IPS DF 4.7 (cell line): ENCODE results near the gene ZEB1.
"Not testable (repeated sequence)": the region's sequence is repeated elsewhere in the genome, so short reads cannot be mapped to it uniquely, and the experiment has no call there.

Experiments used
- DNase-seq: peaks from one replicate; pipeline ENCODE4 v3.0.0-alpha.2; 2013; ENCODE audit warnings: low spot score; ENCODE audit errors: extremely low read depth

ZEB1 gene

GRCh38 chr10:31366703-31367102, 47.7 kb downstream of the ZEB1 start:
- no peak for DNase-seq

DNA sequence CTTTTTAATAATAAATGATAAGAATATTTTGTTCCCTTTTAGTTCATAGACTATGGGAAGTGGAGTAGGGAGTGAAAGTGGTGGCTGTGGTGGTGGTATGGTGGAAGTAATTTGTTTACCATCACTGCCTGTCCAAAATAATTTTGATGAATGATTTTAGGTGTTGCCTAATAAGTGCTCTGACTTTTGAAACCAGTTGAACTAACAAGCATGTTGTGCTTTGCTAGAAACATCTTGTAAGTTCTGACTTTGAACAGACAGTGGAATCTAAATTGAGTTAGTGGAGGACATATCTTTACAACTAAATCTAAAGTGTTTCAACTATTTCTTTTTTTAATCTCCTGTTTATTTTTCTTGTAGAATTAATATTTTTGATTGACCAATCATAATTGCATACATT, 49.7 kb downstream of the ZEB1 start:
- DNase-seq: no peak

GRCh38 chr10:31372439-31372838, 53.4 kb downstream of the ZEB1 start:
- no peak for DNase-seq

DNA sequence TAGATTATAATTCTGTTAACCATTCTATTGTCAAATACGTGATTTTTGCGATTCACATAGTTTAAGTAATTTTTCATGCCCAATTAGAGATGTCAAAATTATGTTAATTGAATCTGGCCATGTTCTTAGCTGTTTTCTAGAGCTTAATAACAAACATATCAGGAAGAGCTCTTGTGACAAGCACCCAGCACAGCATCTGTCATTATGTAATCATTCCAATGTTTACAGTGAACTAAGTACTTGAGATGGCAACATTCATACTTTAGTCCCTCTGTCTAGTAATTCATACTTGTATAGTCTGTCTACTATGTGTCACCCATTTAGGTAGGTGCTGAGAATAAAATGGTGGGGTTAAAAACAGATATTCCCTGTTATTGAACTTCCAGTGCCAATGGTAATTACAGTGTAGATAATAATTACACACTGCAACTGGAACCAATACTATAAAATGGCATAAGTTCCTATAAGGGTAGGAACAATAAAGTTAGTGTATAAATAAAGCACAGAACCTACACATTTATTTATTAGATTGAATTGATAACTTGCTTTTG, 55.2 kb downstream of the ZEB1 start:
- DNase-seq: no peak

- no peak for DNase-seq
Measured at GRCh38 chr10:31381171-31381570, 62.2 kb downstream of the ZEB1 start.

DNA sequence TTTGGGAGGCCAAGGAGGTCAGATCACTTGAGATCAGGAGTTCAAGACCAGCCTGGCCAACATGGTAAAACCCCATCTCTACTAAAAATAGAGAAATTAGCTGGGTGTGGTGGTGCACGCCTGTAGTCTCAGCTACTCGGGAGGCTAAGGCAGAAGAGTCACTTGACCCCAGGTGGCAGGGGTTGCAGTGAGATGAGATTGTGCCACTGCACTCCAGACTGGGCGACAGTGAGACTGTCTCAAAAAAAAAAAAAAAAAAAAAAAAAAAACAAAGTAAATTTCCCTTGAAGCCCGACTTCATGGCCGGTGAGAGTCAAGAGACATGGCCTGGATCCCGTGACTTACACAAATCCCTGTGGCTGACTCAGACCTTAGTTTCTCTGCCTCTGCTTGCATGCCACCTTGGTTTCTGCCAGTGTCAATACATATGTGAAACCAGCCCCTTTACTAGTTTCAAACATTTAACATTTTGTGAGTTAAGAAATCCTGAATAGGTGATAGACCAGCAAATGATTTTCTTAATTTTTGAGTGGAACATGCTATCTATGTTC, 62.8 kb downstream of the ZEB1 start:
- no peak for DNase-seq

GRCh38 chr10:31383810-31384588, 65.0 kb downstream of the ZEB1 start:
- no peak for DNase-seq

GRCh38 chr10:31384589-31384949, 65.6 kb downstream of the ZEB1 start:
- DNase-seq: no peak

- DNase-seq: no peak
Measured at GRCh38 chr10:31390804-31391203, 71.8 kb downstream of the ZEB1 start.

DNA sequence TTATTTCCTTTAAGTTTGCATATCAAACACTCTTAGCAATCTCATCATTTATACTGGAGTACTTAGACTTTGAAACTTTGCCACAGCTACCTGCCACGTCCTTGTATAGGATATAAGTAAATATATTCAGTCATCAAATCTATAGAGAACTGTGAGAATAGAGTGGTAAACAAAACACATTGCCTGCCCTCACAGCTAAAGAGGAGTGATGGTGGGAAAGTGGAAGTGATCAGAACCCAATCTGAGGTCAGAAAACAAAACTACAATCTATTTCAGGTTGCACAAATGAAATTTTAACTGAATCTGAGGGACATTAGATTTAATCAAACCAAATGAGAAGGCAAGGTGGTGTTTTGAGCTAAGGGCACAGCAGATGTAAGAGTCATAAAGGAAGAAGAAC, 74.8 kb downstream of the ZEB1 start:
- no peak for DNase-seq

DNA sequence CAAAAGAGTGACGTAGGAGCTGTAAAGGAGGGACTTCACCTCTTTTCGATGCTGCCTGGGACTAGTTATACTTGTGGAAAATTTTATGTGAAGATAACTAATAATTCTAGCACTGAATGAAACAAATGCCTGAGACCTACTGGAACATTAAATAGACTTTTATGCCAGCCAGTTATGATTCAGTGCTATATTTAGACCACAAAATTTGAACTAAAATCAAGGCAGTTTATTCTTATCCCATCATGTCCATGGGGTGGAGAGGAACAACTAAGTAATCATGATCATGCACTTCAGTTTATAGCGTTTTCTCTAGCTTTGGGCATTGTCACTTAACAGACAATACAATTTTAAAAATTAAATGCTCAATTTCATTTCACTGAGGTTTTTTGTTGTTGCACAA, 76.7 kb downstream of the ZEB1 start:
- no peak for DNase-seq

- DNase-seq: no peak
Measured at GRCh38 chr10:31396376-31396775, 77.4 kb downstream of the ZEB1 start.

- no peak for DNase-seq
Measured at GRCh38 chr10:31397852-31398251, 78.8 kb downstream of the ZEB1 start.

DNA sequence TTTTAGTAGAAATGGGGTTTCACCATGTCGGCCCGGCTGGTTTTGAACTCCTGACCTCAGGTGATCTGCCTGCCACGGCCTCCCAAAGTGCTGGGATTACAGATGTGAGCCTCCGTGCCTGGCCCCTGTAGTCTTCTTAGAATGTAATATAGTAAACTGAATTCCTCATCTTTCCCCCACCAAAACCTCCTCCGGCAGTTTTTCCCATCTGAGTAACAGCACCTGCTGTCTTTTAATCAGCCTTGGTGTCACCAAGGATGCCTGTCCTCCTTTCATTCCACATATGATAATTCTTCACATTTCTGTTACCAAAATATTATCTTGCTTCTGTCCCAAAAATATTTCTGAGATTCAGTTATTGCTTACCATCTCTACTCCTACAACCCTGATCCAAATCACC, 80.2 kb downstream of the ZEB1 start:
- no peak for DNase-seq

- no peak for DNase-seq
Measured at GRCh38 chr10:31399631-31400030, 80.6 kb downstream of the ZEB1 start.

DNA sequence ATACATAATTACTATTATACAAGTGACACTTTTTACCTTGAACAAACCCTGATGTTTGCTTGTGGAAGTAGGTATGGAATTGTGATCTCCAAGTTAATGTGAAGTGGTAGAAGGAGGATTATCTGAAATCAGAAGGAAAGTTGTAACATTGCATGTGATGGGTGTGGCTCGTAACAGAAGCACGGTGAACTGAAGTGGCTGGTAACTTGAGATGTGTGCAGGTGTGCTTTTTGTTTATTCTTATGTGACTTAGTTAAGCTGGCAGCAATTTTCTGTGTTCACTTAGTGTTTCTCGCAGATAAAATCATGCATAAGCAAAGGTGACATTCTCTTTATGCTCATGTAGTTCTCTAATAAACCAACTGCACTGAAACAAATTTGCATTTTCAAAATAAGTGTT, 82.3 kb downstream of the ZEB1 start:
- DNase-seq: no peak

GRCh38 chr10:31404640-31405039, 85.6 kb downstream of the ZEB1 start:
- no peak for DNase-seq

- not testable (repeated sequence) for DNase-seq
Measured at GRCh38 chr10:31405829-31406228, 86.8 kb downstream of the ZEB1 start.

GRCh38 chr10:31412397-31412796, 93.4 kb downstream of the ZEB1 start:
- DNase-seq: not testable (repeated sequence)

DNA sequence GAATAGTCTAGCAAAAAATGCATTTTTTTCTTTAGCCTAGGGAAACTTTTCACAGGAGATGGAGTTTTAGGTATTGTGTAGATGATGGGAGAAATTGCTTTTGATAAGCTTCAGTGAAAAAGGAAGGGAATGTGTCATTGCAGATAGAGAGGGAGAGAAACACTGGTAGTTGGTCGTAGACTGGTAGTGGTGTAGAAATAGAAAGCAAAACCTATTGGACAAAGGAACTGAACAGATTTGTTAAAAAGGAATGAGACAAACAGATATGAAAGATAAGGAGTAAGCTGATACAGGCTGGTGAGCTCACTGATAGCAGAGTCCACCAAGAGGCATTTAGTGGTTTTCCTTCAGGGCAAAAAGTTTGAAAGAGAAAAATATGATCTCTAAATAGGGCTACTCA, 94.3 kb downstream of the ZEB1 start:
- no peak for DNase-seq

DNA sequence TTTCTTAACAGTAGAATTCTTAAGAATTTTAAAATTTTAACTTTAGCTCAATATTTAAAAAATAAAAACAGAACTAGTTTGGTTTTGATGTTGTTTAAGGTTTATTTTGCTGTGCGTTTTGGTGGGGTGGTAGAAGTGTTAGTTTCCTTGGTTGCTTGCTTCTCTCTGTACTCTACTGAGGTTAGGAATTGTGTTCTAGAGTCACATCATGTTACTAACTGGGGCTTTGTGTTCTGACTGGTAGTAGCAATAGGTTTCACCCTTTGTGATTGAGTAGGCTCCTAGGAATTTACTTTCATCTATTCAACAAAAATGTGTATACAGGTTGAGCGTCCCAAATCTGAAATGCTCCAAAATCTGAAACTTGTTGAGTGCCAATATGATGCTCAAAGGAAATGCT, 99.5 kb downstream of the ZEB1 start:
- DNase-seq: no peak

DNA sequence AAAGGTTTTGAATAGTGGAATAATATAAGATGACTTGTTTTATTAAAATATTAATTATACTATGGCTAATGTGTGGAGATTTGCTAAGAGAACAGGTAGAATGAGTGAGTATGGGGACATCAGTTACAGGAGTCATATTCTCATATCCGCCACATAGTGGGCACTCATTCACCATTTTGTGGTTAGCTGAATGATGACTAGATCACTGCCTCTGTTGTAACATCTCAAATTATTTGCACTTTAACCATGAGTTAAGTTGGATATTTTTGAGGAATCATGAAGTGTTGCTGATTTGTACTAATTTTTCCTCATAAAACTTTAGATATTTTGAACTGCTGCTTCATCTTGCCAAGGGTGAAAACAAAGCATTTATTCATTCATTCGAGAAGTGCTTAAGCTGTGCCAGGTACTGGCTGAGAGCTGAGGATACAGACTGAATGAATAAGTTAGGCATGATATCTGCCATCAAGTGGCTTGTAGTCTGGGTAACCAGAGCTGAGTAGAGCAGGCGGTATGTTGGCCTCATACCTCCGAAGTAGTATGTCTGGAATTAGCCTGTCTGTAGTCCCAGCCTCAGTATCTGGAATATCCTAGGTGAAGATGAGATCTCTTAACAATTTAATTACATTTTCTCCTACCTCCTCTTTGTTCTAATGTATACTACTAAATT, 100.5 kb downstream of the ZEB1 start:
- no peak for DNase-seq

GRCh38 chr10:31421322-31421721, 102.3 kb downstream of the ZEB1 start:
- no peak for DNase-seq
